D721Med (cell line): ENCODE data around the gene GSTM4.

Experiments used
- DNase-seq: peaks from one replicate; pipeline ENCODE4 v3.0.0; 2011; ENCODE audit warnings: low spot score; ENCODE audit not compliant: insufficient read length
- FAIRE-seq: peaks from 2 replicates; lab custom pipeline; 2011; peaks lifted over from hg19 to GRCh38; lab: Jason Lieb, UNC
- TF ChIP-seq, protein P1 (sequence below): IDR thresholded peaks from 2 replicates; pipeline ENCODE4 v1.5.1; 2012; ENCODE audit warnings: mild to moderate bottlenecking, control low read depth; ENCODE audit not compliant: insufficient read depth; ENCODE audit errors: missing control alignments

The GSTM4 gene

DNA sequence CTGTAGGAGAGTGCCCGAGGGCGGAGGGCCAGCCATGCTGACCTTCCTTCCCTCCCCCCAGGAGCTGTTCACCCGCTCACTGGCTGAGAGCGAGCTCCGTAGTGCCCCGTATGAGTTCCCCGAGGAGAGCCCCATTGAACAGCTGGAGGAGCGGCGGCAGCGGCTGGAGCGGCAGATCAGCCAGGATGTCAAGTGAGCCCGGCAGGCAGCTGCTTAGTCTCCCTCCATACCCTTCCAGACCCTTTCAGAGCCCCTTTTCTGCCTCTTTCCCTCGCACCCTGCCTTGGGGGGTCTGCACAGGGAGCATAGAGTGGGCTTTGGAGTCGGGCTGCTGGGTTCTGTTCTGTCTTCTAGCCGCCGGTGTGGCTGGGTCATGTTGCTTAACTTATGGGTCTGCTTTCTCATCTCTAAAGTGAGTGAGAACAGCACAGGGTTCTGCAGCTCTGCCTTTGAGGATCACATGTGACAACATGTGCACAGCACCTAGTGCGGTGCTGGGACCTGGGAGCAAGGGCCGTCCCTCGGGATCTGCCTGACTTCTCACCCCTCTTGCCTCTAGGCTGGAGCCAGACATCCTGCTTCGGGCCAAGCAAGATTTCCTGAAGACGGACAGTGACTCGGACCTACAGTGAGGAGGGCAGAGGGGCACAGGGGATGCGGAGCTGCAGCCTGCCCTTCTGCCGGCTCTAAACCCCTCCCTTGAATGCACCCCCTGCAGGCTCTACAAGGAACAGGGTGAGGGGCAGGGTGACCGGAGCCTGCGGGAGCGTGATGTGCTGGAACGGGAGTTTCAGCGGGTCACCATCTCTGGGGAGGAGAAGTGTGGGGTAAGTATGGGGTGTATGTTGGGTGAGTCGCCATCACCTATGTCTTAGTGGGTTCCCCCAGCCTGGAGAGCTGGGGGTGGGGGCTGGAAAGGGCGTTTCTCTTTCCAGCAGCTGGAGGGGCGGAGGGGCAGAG is 30.0 kb upstream of the GSTM4 start:
- no peak for FAIRE-seq

DNA sequence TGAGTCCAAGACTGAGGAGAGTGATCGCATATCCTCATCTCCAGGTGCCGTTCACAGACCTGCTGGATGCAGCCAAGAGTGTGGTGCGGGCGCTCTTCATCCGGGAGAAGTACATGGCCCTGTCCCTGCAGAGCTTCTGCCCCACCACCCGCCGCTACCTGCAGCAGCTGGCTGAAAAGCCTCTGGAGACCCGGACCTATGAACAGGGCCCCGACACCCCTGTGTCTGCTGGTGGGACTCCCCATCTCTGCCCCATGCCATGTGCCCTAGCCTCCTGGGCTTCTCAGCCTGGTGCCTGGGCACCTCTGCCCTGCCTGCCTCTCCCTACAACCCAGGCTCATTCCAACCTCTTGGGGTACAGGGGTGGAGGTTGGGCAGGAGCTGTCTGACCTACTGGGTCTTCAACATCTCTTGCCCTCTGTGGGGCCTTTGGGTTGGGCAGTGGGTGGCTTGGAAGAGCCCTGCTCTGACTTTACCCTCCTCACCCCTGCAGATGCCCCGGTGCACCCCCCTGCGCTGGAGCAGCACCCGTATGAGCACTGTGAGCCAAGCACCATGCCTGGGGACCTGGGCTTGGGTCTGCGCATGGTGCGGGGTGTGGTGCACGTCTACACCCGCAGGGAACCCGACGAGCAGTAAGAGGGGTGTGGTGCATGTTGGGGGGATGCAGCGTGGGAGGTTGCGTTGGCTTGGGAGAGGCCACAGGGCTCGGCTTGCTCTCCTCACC is 29.1 kb upstream of the GSTM4 start:
- FAIRE-seq (no peak), DNase-seq (no peak)
- TF ChIP-seq, protein P1, sequence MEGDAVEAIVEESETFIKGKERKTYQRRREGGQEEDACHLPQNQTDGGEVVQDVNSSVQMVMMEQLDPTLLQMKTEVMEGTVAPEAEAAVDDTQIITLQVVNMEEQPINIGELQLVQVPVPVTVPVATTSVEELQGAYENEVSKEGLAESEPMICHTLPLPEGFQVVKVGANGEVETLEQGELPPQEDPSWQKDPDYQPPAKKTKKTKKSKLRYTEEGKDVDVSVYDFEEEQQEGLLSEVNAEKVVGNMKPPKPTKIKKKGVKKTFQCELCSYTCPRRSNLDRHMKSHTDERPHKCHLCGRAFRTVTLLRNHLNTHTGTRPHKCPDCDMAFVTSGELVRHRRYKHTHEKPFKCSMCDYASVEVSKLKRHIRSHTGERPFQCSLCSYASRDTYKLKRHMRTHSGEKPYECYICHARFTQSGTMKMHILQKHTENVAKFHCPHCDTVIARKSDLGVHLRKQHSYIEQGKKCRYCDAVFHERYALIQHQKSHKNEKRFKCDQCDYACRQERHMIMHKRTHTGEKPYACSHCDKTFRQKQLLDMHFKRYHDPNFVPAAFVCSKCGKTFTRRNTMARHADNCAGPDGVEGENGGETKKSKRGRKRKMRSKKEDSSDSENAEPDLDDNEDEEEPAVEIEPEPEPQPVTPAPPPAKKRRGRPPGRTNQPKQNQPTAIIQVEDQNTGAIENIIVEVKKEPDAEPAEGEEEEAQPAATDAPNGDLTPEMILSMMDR: no peak

More for the DNA sequence above, 30.0 kb upstream of the GSTM4 start:
- TF ChIP-seq, protein P1: no peak
- DNase-seq: no peak

DNA sequence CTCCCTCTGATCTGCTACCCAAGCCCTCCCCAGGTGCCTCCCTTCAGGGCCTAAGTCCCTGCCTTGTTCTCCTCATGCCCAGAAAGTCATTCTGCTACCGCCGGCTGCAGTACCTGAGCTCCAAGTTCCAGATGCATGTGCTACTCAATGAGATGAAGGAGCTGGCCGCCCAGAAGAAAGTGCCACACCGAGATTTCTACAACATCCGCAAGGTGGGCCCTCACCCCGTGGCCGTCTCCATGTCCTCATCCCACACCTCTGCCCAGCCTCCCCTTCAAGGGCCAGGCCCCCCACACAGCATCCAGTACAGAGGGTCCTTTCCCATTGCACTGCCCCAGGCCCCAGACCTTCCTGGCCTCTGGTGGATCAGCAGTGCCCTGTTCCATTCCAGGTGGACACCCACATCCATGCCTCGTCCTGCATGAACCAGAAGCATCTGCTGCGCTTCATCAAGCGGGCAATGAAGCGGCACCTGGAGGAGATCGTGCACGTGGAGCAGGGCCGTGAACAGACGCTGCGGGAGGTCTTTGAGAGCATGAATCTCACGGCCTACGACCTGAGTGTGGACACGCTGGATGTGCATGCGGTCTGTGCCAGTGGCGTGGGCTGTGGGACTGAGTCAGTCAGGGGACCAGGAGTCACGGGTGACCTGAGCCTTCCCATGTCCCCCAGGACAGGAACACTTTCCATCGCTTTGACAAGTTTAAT is 28.1 kb upstream of the GSTM4 start:
- DNase-seq: peak; percentile 13
- FAIRE-seq: no peak
- TF ChIP-seq, protein P1: no peak

DNA sequence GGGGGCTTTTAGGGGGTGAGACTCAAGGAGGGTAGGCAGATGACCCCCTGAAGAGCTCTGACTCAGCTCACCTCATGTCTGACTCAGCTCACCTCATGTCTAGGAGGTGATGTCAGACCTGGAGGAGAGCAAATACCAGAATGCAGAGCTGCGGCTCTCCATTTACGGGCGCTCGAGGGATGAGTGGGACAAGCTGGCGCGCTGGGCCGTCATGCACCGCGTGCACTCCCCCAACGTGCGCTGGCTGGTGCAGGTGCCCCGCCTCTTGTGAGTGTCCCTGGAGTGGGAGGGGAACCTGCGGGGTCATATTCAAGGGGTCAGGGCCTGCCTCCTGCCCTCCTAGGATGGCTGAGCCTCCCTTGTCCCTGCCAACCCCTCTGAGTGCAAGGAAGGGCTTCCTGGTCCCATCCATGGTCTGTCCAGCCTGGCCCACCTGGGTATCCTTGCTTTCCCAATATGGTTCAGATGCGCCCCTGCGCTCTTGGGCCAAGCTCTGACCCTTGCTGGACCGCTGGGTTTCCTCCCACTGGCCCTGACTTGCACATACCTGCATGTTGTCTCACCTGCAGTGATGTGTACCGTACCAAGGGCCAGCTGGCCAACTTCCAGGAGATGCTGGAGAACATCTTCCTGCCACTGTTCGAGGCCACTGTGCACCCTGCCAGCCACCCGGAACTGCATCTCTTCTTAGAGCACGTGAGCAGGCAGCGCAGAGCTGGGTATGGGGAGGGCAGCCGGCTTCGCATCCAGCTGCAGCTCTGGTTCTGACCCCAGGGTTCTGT is 27.2 kb upstream of the GSTM4 start:
- DNase-seq: no peak
- FAIRE-seq: no peak
- TF ChIP-seq, protein P1: no peak

DNA sequence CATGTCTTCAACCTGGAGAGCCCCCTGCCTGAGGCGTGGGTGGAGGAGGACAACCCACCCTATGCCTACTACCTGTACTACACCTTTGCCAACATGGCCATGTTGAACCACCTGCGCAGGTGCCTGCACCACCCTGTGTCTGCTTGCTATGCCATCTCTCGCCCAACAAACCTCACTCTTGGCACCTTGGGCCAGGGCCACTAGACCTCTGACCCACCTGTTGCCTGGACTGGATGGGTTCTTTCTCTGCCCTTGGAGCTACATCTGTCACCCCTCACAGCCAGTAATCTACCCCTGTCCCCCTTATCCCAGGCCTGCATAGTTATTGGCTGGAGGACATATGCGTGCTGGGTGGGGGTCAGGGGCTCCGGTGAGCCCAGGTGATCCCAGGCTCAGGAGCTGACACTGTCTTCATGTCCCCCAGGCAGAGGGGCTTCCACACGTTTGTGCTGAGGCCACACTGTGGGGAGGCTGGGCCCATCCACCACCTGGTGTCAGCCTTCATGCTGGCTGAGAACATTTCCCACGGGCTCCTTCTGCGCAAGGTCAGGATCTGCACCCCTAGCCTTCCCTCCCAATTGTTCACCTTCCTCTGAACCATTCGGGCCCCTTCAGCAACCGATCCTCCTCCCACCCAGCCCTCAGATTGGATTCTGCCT is 26.4 kb upstream of the GSTM4 start:
- DNase-seq: no peak
- no peak for FAIRE-seq
- TF ChIP-seq, protein P1: no peak
